GM18519 (cell line): Measurements from ENCODE around the gene SLC7A1.

Source experiments
- ATAC-seq: cut with Tn5 transposase; IDR thresholded peaks from one replicate; pipeline ENCODE4 v1.9.1; 2021; ENCODE audit warnings: mild to moderate bottlenecking, moderate library complexity; ENCODE audit not compliant: unreplicated experiment, low FRiP score

SLC7A1 gene

DNA sequence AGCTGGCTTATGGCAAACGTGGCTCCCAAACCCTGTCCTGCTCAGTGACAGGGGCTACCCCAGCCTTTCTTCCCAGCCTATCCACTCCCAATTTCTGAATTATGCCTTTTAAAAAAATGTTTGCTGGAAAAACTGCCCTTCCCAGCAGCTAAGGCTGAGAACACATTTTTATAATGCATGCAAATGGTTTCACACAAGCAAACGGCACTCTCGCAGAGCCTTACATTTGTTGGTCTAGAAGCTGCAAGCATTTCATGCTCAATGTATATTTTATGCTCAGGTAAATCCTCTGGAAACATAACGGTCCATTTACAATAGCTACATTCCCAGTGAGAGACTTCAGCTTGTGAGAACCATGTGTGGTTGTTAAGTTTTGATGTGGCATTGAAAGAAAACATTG lies 61.4 kb downstream of the SLC7A1 start:
- ATAC-seq: no peak

DNA sequence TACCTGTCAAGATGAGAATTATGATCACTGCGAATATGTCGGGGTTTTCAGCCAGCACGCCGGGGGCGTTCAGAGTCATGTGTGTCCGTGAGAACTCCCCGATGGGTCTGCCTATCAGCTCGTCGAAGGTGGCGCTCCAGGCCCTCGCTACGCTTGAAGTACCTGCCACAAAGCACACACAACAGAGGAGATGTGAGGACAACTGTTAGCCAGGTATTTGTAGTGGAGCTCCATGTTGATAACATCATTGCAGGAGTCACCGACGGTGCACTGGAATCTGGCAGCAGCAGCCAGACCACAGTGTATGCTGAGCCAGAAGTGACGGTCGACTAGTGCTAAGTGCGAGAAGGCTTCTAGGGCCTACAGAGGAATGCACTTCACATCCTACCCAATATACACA lies 62.7 kb downstream of the SLC7A1 start:
- no peak for ATAC-seq

DNA sequence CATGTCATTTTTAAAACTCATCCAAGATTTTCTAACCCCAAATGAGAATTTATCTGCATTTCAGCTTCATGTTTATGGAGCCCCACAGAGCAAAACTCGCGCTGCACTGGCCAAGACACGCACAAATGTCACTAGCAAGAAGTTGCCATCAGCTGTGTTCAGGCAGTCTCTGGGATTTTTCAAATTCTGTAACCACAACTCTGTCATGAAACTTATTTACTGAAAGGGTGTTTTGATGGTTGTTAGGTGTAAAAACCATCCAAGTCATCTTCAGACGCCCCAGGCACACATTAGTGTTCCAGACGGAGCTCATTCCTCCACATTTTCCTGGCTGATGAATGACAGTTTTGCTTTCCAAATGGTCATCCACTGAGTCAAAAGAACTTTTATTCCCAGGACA lies 63.4 kb downstream of the SLC7A1 start:
- ATAC-seq: no peak

DNA sequence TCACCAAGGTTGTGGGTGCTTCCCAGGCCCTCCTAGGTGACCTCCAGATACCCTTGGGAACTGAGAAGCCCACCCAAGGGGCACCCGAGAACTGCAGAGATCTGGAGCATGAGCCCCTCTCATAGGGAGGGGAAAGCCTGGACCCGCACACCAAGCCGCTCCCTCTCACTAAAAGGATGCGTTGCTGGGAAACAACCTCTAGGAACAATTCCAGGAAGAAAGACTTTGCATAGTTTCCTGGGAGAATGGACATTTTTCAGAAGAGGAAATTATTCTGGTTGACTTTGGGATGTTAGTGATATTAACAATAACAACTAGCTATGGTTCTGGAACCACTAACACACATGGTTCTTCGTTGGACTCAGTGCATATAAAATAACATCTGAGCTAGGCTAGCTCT lies 64.6 kb downstream of the SLC7A1 start:
- no peak for ATAC-seq

DNA sequence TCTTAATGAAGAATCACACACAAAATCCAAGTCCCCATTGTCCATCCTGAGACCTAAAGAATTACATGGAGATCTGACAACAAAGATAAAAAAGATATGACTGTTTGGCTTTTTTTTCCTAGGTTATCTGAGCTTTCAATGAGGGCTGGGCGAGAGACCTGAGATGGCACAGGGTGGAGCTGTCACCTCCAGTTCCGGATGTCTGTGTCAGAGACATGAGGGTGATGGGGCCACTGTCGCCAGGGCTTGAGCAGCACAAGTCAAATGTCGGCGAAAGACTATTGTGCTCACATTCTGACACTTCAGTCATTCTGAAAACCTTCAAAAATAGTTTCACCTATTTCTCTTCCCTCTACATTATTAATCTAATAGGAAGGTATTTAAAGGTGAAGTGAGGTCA lies 65.7 kb downstream of the SLC7A1 start:
- ATAC-seq: no peak

DNA sequence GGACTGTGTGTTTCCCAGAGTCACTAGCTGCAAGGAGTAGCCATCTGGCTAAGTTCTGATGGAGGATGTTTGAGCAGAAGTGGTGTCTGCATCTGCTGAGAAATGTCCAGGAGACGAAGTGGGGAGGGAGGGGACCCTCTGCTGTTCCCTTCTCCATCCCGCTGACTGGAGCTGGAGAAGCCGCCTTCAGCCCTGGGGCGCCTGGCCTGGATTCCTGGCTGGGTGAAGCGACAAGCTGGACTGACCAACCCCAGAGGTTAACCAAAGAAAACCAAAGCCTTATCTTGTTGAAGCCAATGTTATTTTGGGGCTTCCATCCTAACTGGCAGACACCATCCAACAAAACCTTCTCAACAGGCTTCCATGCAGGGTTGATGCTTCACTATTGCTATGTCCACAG lies 67.6 kb downstream of the SLC7A1 start:
- no peak for ATAC-seq

DNA sequence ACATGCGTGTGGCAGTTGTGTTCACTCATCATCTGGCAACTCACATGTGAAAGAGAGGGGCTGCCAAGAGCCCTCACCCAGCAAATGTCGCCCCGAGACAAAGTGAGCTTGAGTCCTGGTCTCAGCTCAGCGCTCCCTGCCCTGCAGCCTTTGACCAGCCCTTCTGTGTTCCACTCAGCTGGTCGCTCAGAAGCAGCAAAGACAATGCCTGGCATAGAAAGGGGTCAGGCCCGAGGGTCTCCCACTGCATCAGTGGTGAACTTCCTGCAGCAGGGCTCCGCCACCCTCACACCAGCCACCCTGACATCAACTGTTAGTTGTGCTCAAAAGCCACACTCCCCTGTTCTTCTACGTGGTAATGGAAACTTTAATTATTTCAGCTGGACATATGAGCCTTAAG lies 68.0 kb downstream of the SLC7A1 start:
- ATAC-seq: no peak

DNA sequence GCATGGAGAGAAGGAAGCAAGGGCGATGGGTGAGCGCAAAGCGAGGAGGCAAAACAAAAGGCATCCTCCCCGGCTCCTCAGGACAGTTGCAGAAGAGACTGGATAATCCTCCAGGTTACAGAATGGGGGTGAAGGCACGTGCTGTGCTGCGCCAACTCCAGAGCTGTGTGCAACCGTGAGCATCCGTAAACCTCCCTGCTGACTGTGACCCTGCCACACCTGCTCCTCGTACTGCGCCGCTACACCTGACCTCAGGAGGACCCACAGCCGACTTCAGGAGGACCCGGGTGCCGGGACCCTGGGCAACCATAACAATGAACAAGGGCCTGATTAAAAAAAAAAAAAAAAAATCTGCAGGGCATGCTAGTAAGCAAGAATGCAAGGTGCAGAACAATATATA lies 68.7 kb downstream of the SLC7A1 start:
- no peak for ATAC-seq

DNA sequence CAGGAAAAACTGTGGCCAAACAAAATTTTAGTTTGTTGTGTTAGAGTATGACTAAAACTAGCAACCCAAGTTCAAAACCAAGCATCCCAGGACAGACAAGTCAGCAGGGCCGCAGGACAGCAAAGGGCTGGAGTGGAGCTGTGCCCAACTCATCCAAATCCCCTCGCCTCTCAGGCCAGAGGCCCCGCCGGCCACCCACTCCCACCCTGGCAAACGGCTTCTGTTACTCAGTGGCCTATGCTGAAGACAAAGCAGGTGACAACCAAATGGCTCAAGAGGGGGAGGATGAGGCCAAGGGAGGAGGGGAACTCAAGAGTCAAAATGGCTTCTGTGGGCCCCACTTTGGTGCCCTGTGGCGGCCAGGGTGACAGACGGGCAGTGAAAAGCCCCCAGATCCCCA lies 69.7 kb downstream of the SLC7A1 start:
- no peak for ATAC-seq

DNA sequence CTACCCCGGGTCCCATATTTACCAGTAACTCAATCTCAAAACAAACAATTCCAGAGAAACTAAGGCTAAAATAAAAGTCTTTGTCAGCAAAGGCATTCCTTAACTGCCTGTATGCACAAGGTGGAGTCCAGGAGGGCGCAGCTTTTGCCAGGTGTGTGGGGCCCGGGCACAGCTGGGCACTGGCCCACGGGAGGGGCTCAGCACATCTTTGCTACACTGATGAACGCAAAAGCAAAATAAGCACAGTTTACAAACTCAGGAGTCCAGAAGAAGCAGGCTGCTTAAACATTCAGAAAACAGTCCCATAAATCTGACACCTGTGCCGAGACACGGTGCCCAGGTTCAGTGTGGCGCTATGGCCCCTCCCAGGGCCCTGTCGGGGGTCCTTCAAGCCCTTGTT lies 70.8 kb downstream of the SLC7A1 start:
- ATAC-seq: no peak

DNA sequence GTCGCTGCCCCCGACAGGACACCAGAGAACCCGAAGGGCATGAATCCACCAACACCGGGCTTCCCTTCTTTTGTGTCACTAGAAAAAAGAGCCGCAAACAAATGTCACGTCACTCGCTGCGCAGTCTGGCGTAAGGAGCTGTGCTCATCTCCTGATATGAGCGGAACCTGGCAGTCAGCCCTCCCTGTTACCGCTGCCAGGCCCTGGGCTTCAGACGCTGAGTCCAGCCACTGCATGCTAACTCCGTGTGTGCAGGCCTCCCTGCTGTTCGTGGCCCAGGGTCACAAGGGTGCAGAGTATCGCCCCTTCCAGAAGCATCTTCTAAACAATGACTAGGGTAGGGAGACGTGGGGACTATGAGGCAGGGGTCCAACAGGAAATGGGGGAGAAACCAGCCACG lies 71.3 kb downstream of the SLC7A1 start:
- ATAC-seq: no peak

DNA sequence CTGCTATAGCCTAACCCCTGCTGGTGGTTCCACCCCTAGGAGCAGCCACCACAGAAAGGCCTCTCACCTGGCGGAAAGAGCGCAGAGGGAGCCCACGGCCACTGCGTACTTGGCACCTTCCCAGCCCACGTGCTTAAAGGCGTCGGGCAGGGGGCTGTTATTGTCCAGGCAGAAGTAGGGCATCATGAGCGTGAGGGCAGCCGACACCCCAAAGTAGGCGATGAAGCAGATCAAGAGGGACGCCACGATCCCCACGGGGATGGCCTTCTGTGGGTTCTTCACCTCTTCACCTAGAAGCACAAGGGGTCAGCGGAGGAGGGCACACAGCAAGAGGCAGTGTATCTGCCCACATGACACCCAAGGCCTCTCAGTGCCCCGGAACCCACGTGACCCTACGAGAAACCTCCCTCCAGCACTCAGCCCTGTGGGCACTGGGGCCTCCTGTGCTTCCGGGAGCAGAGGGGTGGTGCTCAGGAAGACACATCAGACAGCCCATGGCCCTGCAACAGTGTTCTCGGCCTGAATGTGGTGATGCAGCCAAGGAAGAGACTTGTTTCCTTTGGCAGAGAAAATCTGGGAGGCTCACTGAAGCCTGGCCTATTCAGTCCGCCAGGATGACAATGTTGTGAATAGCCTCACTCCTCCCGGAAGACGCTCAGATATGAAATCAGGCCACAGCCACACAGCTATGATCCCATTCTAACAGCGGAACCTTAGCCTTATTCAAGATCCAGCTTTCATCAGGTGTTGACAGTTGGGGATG lies 72.1 kb downstream of the SLC7A1 start:
- no peak for ATAC-seq

DNA sequence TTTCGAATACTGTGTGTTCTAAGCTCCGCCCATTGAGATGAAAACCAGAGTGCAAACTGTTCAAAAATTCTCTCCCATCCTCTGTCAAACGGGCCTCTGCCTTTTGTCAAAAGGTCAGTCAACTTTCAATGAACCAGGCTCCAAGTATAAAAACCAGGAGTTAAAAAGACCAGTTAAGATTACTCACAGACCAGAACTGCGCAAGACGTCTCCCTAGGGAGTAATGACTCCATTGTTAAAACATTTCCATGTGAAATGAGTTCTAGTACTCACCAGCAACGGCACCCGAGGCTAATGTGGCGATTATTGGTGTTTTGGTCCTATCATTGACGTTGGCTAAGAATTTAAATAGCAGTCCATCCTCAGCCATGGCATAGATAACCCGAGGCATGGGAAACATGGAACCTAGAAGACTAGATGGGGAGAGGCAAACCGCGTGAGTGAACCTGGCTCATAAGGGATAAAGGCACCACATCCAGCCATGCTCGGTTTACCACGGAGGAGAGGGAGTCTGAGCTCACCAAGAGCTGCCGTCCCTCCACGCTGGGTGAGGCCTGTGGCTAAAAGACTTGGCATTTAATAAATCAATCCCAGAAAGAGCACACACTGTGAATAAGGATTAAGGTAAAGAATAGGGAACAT lies 73.3 kb downstream of the SLC7A1 start:
- ATAC-seq: no peak

DNA sequence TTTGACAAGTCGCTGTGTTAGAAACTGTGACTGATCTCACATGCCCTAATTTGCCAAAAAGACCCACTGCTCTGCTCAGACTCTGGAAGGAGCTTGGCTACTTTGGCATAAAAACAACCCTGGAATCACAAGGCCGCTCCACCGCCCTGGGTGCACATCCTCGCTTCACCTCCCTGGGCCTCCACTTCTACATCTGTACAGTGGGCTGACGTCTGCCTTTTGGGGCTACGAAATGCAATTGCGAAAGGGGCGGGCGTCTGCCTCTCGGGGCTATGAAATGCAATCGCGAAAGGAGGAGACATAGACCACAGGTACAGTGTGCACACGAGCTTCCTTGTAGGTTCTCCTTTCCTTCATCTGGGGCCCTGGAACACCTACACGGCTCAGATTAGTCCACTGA lies 74.2 kb downstream of the SLC7A1 start:
- ATAC-seq: no peak

DNA sequence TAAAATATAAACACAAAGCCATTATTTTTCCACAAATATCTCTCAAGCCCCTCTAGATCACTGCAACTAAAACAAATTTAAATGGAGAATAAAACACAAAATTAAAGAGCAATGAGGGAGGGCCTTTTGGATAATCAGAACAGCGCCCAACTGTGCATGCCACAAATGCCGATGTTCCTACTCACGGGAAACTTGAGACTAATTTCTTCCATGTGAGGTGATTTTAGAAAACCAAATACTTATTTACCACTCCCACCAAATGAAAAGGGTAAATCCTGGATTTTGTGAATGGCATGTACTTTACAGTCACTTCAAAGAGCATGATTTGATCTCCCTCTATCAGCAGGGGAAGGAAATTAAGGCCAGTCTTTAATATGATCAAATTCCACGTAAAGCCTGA lies 74.8 kb downstream of the SLC7A1 start:
- ATAC-seq: no peak

DNA sequence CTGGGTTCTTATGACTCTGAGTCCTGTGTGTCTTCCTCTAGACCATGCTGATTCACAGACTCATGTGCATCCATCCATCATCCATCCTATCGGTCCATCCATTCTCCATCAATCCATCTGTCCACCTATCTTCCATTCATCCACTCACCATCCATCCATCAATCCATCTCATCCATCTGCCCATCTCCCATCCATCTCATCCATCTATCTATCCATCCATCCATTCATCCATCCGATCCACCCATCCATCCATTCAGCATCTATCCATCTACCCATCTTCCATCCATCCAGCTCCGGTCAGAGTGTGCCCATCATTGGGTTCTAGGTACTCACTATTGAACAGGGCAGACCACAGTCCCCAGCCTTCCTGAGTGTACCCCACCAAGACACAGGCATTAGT lies 75.6 kb downstream of the SLC7A1 start:
- no peak for ATAC-seq

DNA sequence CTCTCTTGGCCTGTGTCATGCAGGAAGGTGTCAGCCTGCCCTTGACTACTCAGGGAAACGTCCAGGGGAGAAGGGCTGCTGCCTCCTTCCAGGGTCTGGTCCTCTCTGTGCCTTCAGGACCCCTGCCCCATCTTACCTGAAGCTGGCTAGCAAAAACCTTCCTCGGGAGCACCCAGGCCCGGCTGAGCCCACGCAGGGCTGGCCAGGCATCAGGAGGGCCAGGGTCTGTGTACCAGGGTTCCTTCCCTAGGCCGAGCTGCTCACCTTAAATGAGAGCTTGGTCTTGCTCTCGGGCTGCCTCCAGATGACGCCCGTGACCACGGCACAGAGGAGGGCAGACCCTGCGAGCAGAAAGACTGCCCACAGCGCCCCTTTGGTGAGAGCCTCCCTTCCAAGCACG lies 78.6 kb downstream of the SLC7A1 start:
- ATAC-seq: no peak

DNA sequence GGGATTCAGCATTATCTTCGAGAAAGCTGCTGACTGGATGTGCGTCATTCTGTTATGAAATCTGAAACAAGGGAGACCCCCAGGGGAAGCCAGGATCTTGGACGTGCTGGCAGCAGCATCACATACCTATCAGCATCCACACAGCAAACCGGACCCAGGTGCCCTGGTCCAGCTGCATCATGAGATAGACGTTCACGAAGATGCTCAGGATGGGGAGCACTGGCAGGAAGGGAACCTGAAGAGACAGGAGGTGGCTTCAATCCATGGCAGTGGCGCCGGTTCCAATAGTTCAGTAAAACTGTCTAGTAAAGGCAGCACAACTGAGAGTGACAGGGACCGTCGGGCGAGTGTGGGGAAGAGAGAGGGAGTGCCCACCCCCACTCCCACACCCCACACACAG lies 79.5 kb downstream of the SLC7A1 start:
- ATAC-seq: no peak

DNA sequence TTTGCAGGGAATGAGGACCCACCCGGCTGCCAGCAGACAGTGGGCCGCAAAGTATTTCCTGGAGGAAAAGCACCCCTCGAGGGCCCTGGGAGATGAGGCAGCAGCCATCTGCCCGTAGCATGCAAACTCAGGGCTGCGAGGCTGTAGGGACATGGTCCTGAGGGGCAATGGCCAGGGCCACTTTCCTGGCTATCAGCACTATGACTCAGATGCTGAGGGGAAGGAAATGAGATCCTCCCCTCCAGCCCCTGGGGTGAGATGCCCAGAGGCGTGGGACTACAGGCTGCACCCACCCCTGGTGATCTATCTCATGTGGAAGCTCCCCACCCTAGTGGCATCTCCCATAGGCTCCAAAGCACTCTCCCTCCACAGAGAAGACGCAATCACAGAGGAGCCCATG lies 80.1 kb downstream of the SLC7A1 start:
- no peak for ATAC-seq

DNA sequence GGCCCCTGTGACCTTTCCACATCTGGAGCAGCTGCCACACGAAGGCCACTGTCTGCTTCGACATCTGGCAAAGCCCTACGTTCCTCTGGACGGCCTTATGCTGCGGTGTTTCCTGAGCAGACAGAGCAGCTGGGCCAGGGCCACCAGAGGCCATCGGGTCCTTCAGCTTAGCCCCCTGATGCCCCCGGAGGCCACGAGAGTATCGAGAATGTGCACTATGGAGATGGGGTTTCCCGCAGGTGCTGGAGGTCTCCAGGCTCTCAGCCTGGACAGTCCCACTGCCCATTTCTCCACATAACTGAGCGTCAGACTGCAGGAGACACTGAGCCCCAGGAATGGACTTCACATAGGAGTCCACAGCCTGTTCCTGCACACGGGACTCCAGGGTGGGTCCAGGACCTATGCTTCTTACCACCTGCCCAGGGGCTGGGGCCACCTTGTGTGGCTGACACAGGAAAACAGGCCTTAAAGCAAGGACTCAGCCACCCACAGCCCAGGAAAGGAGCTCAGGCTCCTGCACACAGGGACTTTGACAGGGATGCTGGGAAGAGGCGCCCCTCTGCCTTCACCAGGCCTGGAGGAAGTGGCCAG lies 80.7 kb downstream of the SLC7A1 start:
- ATAC-seq: no peak

DNA sequence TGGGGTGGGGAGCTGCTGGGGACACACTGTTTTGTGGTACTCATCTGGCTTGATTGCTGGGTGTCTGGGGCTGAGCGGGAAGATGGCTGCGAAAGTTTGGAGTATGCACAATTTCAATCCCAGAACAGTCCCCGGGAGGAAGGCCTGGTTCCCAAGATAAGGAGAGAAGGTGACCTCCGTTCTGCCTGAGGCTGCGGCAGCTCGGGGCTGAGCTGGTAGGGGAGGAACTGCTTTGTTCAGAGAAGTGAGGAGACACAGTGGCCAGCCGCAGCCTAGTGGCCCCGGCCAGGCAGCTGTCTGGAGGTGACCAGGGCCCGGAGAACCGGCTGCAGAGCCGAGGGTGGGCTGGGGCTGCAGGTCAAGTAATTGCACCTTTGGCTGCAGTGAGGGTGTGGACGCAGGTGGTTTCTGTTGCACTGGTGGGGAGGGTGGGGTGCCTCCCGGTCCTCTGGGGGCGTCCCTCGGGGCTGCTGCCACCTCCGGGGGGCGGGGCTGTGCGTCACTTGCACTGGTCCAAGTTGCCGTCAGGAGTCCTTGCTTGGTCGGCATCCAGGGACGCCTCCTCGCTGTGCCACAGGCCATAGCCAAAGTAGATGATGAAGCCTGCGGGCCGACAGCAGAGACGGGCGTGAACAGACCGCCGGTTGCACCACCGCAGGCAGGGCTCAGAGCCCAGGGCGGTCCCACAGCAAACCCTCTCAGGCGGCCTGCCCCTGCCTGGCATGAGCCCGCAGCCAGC lies 81.3 kb downstream of the SLC7A1 start:
- ATAC-seq: no peak
